Measurements from ENCODE around the gene SMIM38.

SMIM38 gene

GRCh38 chr11:69173331-69173730, 17.6 kb downstream of the SMIM38 start:
- DNase-seq (ENCODE audit: low read depth) = no peak

GRCh38 chr11:69173925-69174581, 18.3 kb downstream of the SMIM38 start:
- no peak for DNase-seq (ENCODE audit: low read depth)
- no peak overlapping the region for H3K4me3 ChIP-seq (ENCODE audit: low read depth, low read length)

More at GRCh38 chr11:69173331-69173730, 17.6 kb downstream of the SMIM38 start:
- H3K4me3 ChIP-seq (ENCODE audit: low read depth, low read length) = no peak overlapping the region

GRCh38 chr11:69174841-69175240, 19.1 kb downstream of the SMIM38 start:
- DNase-seq (ENCODE audit: low read depth) = no peak
- H3K4me3 ChIP-seq (ENCODE audit: low read depth, low read length) = no peak overlapping the region

- no peak for DNase-seq (ENCODE audit: low read depth)
Measured at GRCh38 chr11:69178819-69179482, 23.2 kb downstream of the SMIM38 start.

GRCh38 chr11:69180226-69180625, 24.5 kb downstream of the SMIM38 start:
- no peak overlapping the region for H3K4me3 ChIP-seq (ENCODE audit: low read depth, low read length)
- no peak for DNase-seq (ENCODE audit: low read depth)

More at GRCh38 chr11:69178819-69179482, 23.2 kb downstream of the SMIM38 start:
- H3K4me3 ChIP-seq (ENCODE audit: low read depth, low read length) = no peak overlapping the region

GRCh38 chr11:69180726-69181125, 25.0 kb downstream of the SMIM38 start:
- no peak for DNase-seq (ENCODE audit: low read depth)
- no peak overlapping the region for H3K4me3 ChIP-seq (ENCODE audit: low read depth, low read length)

GRCh38 chr11:69183613-69184012, 27.9 kb downstream of the SMIM38 start:
- no peak for DNase-seq (ENCODE audit: low read depth)
- no peak overlapping the region for H3K4me3 ChIP-seq (ENCODE audit: low read depth, low read length)

- DNase-seq (ENCODE audit: low read depth) = no peak
- no peak overlapping the region for H3K4me3 ChIP-seq (ENCODE audit: low read depth, low read length)
Measured at GRCh38 chr11:69186316-69187260, 30.9 kb downstream of the SMIM38 start.

- no peak overlapping the region for H3K4me3 ChIP-seq (ENCODE audit: low read depth, low read length)
- no peak for DNase-seq (ENCODE audit: low read depth)
Measured at GRCh38 chr11:69187540-69188065, 31.9 kb downstream of the SMIM38 start.

GRCh38 chr11:69189059-69189458, 33.3 kb downstream of the SMIM38 start:
- H3K4me3 ChIP-seq (ENCODE audit: low read depth, low read length) = no peak overlapping the region
- DNase-seq (ENCODE audit: low read depth) = no peak

- no peak overlapping the region for H3K4me3 ChIP-seq (ENCODE audit: low read depth, low read length)
- no peak for DNase-seq (ENCODE audit: low read depth)
Measured at GRCh38 chr11:69190796-69191536, 35.2 kb downstream of the SMIM38 start.

- no peak for DNase-seq (ENCODE audit: low read depth)
- H3K4me3 ChIP-seq (ENCODE audit: low read depth, low read length) = no peak overlapping the region
Measured at GRCh38 chr11:69192301-69192721, 36.6 kb downstream of the SMIM38 start.

GRCh38 chr11:69193151-69193550, 37.4 kb downstream of the SMIM38 start:
- DNase-seq (ENCODE audit: low read depth) = no peak
- H3K4me3 ChIP-seq (ENCODE audit: low read depth, low read length) = no peak overlapping the region

GRCh38 chr11:69193629-69194028, 37.9 kb downstream of the SMIM38 start:
- no peak overlapping the region for H3K4me3 ChIP-seq (ENCODE audit: low read depth, low read length)
- DNase-seq (ENCODE audit: low read depth) = no peak

GRCh38 chr11:69194396-69194795, 38.7 kb downstream of the SMIM38 start:
- DNase-seq (ENCODE audit: low read depth) = no peak
- no peak overlapping the region for H3K4me3 ChIP-seq (ENCODE audit: low read depth, low read length)

GRCh38 chr11:69194956-69195355, 39.2 kb downstream of the SMIM38 start:
- no peak overlapping the region for H3K4me3 ChIP-seq (ENCODE audit: low read depth, low read length)
- no peak for DNase-seq (ENCODE audit: low read depth)

- H3K4me3 ChIP-seq (ENCODE audit: low read depth, low read length) = no peak overlapping the region
- no peak for DNase-seq (ENCODE audit: low read depth)
Measured at GRCh38 chr11:69195824-69196782, 40.4 kb downstream of the SMIM38 start.

- DNase-seq (ENCODE audit: low read depth) = no peak
- H3K4me3 ChIP-seq (ENCODE audit: low read depth, low read length) = no peak overlapping the region
Measured at GRCh38 chr11:69196783-69197169, 41.0 kb downstream of the SMIM38 start.

Measured in skeletal muscle cell (primary cell).